ENCODE measurements around the gene APEH.
A peak's percentile ranks its signal among the peaks of the same experiment; 100 is the strongest.
"Not testable (repeated sequence)": the region's sequence is repeated elsewhere in the genome, so short reads cannot be mapped to it uniquely, and the experiment has no call there.

Gene APEH

DNA sequence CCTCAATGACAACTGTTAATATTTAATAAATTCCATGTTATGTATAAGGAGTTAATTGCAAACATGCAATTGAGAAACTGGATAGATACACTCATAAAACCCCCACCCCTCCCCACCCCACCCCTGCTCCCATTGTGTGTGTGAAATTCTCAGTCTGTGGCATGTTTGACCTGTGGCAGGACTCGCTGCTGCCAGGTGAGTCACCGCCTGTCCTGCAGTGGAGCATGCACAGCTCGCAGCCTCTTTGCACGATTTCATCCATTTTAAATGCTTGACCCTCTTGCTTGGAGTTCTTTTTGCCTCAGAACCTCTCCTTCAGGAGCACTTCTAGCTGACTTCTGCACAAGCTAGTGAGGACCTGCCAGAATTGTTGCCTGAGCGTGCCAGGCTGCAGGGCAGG, 5.3 kb upstream of the APEH start:
- no peak for DNase-seq (ENCODE audit: low read depth)

DNA sequence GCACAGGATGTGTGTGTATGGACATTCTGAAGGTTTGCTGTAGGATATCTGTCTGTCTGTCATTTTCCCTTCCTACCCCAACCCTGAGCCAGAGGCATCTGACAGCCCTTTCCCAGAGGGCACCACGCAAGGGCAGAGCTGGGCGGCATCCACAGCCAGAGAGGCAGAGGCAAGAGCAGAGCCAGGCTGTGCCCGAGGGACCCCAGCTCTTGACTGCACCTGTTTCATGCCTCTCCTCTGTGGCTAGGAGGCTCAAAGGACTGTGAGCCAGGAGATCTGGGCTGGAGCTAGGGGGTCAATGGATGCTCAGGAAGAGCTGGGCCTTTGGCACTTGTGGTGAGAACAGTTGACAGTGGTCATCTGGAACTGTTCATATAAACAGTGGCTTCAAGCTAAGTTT, 4.8 kb upstream of the APEH start:
- no peak for DNase-seq (ENCODE audit: low read depth)

DNA sequence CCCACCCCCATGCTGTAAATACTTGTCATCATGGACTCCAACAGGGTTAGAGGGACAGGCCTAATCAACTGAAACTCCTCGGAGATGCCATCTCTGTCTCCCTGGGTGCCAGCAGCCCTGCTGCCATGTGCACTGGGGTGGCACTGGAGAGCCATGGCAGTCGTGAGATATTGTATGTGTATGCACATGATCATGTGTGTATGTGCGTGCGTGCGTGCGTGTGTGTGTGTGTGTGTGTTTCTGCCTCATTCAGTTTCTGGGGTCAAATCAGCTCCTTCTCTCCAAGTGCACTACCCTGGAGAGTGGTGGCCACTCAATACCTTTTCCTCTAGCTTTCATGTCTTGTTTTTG, 3.2 kb upstream of the APEH start:
- no peak for DNase-seq (ENCODE audit: low read depth)

DNA sequence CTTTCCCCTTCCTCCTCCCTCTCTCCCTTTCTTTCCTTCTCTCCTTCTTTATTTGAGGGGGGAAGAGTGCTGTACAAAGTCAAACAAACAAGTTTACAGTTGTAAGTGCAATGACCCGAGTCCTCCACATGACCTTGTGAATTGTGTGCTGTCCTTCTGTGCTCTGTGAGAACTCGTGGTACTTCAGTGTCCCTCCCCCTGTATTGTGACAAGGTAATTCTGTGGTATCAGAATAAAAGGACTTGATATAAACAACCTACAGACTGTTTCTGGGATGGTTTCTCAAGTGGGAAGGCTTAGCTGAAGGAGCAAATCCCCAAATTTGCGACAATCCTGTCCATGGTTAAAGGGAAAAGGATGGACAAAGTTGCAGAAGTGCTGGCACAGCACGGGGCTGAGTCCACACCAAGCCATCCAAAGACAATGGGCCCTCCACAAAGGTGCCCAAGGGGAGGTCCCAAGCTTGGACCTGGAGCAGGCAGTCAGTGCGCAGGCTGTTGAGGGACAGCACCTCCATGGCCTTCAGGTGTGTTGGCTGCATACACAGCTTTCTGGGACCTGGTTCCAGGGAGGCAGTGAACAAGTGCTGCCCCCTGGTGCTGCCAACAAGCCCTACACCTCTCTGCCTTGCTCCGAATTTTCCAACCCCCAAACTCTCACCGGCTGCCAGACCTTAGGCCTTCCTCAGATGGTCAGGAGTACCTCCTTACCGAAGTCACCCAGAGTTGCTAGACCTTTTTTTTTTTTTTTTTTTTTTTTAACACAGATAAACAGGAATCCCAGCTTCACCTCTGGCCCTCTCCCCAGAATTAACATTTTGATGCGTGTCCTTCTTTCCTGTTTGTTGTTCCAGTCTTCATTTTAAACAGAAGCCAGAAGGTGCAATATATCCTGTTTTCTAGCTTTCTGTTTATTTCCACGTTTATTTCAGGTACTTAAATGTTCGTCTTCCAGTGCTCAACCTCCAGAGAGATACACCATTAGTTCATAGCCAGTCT, 2.6 kb upstream of the APEH start:
- DNase-seq (ENCODE audit: low read depth), result no peak

DNA sequence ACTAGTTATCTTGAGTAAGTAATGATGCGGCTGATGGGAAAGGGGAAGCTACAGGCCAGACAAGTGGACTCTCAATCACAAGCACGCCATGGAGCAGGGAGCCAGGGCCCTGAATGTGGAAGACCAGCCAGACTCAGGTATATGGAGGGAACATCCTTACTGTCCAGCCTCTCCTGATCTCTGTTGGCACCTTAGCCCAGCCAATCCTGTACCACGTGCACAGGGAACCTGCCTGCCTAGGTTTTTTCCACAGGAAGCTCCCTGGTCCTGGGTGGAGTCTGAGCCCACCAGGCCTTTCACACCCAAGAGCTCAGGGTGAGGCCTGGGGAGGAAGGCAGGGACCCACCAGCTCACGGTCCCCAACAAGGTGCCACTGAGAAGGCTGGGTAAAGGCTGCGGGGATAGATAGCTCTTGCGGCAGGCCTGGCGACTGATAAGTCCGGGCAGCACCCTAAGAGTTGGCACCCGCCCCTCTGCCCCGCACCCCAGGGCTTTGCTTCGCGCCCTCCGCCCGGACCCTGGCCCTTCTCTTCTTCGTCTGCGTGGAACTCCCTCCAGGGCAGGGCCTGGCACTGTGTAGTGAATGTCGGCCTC, 933 bp upstream of the APEH start:
- DNase-seq (ENCODE audit: low read depth), result no peak

DNA sequence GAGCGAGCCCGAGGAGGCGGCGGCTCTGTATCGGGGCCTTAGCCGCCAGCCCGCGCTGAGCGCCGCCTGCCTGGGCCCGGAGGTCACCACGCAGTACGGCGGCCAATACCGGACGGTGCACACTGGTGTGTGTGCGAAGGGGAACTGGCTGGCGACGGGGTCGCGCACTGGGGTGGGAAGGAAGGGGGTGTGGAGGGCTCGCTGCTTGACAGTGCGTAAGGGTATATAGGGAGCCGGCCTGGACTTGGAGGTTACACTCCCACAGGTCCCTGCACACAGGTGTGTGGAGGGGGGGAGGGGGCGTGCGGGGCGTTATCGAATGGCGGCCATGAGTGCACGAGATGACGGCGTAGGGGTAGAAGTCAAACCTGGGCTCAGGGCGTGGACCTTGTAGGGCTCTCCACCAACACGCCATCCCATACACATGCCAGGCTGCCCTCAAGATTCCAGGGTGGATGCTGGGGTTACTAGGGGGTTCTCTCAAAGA, 389 bp downstream of the APEH start:
- no peak for DNase-seq (ENCODE audit: low read depth)

DNA sequence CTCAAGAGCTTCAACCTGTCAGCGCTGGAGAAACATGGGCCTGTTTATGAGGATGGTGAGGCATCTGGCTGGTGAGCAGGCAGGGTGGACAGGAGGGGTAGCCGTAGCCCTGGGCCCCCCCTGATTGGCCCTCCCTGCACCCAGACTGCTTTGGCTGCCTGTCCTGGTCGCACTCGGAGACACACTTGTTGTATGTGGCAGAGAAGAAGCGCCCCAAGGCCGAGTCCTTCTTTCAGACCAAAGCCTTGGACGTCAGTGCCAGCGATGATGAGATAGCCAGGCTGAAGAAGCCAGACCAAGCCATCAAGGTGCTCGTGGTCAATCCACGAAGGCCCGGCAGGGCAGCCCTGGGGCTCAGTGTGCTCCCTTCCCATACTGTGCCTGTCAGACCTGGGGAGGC, 1.8 kb downstream of the APEH start:
- DNase-seq (ENCODE audit: low read depth), result no peak

DNA sequence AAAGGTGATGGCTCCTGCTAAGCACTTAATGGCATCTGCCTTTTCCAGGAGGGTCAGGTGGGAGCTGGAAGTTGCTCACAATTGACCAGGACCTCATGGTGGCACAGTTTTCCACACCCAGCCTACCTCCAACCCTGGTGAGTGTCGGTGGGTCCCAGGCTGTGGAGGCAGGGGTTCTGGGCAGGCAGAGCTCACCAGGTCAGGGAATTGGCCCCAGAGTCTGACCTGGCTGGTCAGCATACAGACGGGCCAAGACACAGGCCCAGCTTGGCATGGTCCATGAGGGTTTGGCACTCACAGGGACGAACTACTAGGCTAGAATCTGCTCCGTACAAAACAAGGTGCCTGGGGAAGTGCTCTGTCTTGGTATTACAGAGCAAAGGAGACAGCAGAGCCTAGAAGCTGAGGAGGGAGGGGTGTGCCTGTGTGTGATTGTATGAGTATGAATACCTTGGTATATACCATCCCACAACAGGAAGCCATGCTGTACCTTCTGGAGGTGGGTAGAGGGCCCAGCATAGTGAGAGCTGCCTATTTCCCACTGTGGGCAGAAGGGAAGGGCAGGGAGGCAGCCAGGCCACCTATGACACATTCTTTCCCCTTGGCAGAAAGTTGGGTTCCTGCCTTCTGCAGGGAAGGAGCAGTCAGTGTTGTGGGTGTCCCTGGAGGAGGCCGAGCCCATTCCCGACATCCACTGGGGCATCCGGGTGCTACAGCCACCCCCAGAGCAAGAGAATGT, 6.5 kb downstream of the APEH start:
- no peak for DNase-seq (ENCODE audit: low read depth)

DNA sequence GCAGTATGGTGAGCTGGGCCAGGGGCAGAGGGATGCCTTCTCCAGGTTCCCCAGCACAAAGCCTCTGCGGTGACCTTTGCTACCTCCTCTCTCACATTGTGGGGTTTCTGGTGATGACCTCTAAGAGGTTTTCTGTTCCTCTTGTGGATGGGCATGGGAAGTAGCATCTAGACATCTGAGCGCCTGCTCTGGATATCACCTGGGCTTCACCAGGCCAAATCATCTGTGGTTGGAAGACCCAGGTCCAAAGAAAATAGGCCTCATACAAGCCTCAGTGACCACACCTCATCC, 7.0 kb downstream of the APEH start:
- no peak for DNase-seq (ENCODE audit: low read depth)

DNA sequence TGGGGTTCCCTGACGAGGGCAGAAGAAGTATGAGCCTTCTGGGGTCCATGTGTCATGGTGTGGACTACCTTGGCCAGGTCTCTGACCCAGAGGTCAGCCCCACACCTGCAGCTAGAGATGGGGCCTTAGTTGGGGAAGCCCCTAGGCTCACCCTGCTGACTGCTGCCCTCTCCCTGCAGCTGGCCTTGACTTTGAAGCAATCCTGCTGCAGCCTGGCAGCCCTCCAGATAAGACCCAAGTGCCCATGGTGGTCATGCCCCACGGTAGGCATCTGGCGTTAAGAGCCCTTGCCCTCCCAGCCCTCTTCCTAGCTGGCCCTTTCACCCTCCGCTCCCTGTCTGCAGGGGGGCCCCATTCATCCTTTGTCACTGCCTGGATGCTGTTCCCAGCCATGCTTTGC, 7.4 kb downstream of the APEH start:
- DNase-seq (ENCODE audit: low read depth), result no peak

DNA sequence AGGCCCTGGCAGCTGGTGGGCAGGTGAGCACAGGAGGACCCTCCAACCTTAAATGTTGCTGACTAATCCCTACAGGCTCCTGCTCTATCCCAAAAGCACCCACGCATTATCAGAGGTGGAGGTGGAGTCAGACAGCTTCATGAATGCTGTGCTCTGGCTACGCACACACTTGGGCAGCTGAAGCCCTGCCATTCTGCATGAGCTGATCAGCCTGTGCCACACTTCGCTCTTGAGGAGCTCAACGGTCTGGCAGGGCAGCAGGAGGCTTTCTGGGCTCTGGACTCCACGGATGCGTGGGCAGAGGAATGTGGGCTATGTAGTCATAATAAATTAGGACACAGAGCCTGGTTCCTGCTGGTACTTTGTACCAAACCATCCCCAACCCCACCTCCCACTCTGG, 9.0 kb downstream of the APEH start:
- no peak for DNase-seq (ENCODE audit: low read depth)

DNA sequence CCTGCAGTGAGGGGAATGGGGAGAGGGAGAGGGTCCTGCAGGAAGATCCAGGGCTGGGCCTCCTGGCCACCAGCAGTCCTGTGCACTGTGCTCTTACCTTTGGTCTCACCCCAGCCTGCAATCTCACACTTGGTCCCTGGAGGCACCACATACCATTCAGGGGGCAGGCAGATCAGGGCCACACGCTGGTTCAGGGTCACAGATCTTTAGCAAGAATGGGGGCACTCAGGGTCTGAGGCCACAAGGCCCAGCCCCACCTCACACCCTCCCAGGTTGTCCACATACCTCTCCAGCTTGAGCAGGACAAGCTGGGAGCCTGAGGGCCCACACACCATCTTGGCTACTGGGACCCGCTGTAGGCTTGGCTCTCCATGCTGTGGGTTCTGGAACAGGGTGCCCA, 10.3 kb downstream of the APEH start:
- DNase-seq (ENCODE audit: low read depth), result not testable (repeated sequence)

DNA sequence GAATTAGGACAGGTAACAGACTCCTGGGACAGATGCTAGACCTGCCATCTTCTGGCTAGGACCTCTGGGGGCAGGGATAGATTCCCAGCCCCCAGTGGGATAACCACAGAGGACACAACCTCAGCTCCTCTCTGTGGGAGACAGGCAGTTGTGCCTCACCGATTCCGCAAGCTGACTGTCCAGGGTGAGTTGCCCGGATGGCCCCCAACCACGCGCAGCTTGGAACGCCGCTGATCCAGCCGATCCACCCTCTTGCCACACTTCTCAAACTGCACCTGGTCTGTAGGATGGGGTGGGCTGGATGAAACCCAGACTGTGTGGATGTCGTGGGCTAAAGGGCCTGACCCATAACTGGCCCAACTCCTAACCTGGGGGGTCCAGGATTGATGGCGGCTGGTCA, 11.0 kb downstream of the APEH start:
- DNase-seq (ENCODE audit: low read depth), result not testable (repeated sequence)

DNA sequence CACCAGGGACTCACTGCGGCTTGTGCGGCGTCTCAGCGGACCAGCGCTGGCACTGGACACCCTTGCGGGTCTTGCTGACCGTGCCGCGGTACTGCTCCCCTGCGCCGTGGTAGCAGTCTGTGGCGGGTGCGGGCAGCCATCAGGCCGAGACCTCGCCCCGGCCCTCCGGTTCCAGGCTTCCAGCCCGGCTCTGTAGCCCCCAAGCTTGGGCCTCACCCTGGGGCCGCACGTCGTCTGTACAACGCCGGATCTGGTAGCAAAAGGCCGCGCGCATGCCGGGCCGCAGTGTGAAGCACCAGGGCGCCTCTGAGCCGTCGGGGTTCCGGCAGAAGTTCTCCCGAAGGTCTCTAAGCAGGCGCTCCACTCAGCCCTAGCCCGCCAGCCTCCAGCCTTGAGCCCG, 11.7 kb downstream of the APEH start:
- DNase-seq (ENCODE audit: low read depth), result not testable (repeated sequence)

DNA sequence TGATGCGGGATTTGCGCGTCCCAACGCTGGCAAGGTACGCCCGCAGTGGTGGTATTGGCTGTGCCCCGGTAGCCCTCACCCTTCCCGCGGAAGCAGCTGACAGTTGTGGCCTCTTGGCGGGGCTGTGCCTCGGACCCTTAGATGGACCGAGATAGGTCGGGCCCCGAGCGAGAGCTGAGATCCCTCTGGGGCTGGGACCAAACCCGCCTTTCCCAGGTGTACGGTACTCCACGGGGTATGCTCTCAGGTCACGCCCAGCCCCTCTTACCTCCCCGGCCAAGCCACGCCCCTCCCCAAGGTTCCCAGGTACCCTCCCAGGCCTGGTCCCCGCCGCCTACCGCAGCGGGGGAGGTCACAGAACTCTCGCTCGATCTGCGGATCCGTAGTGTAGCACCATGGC, 12.2 kb downstream of the APEH start:
- not testable (repeated sequence) for DNase-seq (ENCODE audit: low read depth)

DNA sequence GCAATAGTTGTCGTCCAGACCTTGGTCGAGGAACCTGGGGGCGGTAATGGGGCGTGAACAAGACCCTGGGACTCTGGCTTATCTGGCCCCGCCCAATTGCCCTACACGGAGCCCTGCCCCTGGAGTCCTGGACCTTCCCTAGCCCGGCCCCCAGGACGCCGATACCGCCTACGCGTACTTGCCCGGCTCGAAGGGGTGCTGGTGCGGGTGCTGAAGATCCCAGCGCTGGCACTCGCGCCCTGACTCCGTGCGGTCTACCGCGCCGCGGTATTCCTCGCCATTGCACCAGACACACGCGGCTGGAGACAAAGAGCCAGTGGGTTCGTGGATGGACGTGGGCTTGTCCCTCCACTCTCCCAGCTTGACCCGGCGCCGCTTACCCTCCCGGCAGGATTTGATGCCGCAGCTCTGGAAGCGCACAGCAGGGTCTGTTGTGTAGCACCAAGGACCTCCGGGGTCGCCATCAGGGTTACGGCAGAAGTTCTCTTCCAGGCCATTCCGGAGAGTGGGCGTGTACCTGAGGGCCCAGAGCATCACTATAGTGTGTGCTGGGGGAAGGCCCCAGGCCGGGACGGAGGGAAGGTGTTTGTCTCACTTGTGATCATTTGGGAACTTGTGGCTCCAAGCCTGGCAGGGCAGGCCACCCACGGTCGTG, 12.7 kb downstream of the APEH start:
- not testable (repeated sequence) for DNase-seq (ENCODE audit: low read depth)

DNA sequence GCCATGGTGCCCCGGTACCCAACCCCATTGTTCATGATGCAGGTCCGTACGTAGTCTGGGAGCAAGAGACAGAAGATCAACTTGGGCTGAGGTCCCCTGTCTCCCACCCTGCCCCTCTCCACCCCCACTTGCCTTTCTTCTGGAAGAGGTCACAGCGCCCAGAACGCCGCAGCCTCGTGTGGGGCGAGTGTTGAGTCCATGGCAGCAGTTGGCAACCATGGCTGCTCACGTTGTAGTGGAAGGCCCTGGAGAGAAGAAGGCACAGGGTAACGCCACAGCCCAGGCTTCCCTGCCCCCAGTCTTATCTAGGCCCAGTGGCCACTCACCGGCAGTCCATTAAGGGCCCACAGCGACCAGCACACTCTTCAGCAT, 13.3 kb downstream of the APEH start:
- DNase-seq (ENCODE audit: low read depth), result not testable (repeated sequence)

DNA sequence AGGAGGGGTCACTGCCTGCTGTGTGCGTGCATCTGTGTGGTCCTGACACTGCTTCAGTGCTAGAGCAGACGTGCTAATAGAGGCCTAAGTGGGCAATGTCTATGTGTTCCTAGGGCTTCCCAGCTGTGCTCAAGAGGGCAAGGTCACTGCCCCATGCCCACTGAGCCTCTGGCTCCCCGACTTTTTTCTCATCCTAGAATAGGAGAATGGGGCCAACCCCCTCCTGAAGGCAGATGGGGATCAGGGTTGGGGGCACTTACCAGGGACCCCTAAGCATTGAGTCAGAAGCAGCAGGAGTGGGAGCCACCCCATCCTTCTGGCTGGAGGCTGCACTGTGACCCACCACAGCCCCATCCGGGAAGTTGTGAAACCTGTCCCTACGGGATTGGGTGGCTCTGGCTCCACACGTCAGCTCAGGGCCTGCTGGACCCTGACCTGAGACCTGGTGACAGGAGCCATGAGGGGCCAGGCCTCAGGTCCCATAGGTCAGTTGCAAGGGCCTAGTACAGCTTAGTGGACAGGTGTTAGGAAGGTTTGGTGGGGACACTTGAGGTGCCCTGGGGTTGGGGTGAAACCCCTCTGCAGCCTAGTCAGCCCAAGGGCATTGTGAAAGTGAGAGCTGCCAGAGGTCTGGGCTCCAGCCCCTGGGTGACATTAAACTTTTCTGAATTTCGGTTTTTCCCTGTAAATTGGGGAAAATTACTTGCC, 14.3 kb downstream of the APEH start:
- DNase-seq (ENCODE audit: low read depth), result not testable (repeated sequence)

DNA sequence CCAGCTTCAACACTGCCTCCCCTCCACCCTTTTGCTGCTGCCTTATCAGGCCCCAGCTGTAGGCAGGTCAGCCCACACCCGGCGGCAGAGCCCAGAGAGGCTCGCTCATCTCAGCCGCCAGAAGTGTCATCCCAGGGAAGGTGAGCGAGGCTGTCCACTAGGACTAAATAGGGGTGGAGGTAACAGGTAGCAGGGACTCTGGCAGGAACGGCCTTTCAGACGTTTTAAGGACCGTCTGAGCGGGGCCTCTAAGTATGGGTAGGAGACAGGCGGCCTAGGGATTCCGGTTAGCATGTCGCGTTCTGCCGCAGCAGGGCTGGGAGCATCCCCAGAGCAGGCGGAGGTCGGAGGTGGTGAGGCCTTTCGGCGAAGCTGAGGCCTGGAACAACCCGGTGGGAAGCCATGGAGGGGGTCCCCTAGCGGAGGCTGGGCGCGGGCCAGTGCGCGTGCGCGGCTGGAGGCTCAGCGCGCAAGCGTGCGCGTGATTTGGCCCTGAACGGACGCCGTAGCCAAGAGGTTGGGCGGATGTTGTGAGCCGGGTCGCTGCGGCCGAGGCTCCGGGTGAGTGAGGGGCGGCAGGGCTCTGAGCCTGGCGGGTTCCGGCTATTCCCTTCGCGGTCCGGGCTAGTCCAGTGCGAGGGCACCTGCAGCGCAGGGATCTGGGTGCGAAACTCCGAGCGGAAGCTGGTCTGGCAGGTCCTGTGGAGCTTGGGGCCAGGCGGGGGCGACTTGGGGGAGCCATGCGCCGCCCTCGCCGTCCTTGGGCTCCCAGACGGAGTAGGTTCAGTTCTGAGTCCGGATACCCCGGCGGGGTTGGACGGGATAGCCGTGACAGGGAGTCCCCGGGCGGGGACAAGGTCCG, 15.1 kb downstream of the APEH start, which contains the start of the genes MST1 and RNF123:
TSS of gene MST1 (minus strand) at position 429 of the 862 bp plus-strand sequence. CDS start 783 bp downstream, outside the sequence.
TSS of gene RNF123 (plus strand) at position 512 of the 862 bp plus-strand sequence. CDS start 1,609 bp downstream, outside the sequence.
- peak; percentile 85 for DNase-seq (ENCODE audit: low read depth)

DNA sequence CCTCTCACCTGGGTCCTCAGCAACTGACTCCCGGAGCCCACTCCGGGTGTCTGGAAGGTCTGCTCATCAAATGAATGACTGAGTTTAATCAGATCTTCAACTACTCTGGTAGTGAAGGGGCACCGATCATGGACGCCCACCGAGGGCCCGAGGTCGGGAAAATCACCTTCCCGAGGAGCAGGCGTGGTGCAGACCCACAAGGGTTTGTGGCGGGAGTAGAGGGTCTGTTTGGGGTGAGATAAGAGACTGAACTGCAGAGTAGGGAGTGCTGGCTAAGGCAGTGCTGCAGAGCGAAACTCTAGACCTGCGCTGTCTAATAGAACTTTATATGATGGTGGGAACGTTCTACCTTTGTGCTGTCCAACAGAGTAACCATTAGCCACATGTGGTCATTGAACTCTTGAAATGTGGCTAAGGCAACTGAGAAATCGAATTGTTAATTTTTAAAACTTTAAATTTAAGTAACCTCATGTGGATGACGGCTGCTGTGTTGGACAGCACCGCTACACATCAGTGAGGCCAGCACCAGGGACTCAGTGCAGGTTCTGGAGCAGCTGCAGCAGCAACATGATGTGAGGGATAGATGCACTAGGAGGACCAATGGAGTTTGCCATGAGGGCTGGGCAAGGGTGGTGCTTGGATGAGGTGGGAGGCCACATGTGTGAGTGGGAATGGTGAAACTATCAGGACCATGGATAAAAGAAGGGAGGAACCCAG, 15.9 kb downstream of the APEH start:
- not testable (repeated sequence) for DNase-seq (ENCODE audit: low read depth)
